CD4-positive, alpha-beta T cell (primary cell): ENCODE results near the gene EPHA5. TPM values are rescaled to one million over a fixed set of nuclear protein-coding genes. Genes with fewer than 3 reads are reported as not detected.

Experiments
- ATAC-seq: fragments of 200-7000 bp; cut with Tn5 transposase; one replicate; pipeline ENCODE4 v1.10.0; 2022; ENCODE audit warnings: mild to moderate bottlenecking; ENCODE audit not compliant: poor library complexity
- CTCF ChIA-PET: fragments of 350-600 bp; sonication (Branson Sonifier 250); formaldehyde crosslinking; loops from one replicate; lab custom pipeline; 2021; ENCODE audit warnings: antibody characterized with exemption, inconsistent platforms; lab: Charles Lee
- POLR2A ChIA-PET: fragments of 350-600 bp; sonication (Branson Sonifier 250); formaldehyde crosslinking; loops from one replicate; lab custom pipeline; 2021; ENCODE audit warnings: antibody characterized with exemption, inconsistent platforms; lab: Charles Lee
- DNase-seq, 14 experiments: peaks; one replicate each; pipeline ENCODE4 v3.0.0-alpha.2; 2013 to 2020; ENCODE audit warnings: mixed read lengths in 2 of 14
- H3K27ac ChIP-seq, 2 donors: one replicate each; pipeline versions ENCODE4 v1.5.1 to v1.7.0; 2013; ENCODE audit warnings: low read length in 2 of 2, low read depth in 1 of 2, mild to moderate bottlenecking in 1 of 2
- H3K27me3 ChIP-seq, 2 experiments: 1 replicate in 1 of 2; 2 replicates in 1 of 2; pipeline versions ENCODE4 v1.6.1 to v1.7.0; 2013; ENCODE audit warnings: low read length in 2 of 2, control low read depth in 1 of 2, mild to moderate bottlenecking in 1 of 2, moderate library complexity in 1 of 2; ENCODE audit not compliant: insufficient read depth in 2 of 2, control insufficient read depth in 1 of 2
- H3K36me3 ChIP-seq: one replicate; pipeline ENCODE4 v1.6.1; 2013; ENCODE audit warnings: low read length, control low read depth; ENCODE audit not compliant: insufficient read depth
- H3K4me1 ChIP-seq: one replicate; pipeline ENCODE4 v1.6.1; 2013; ENCODE audit warnings: low read length, control low read depth; ENCODE audit not compliant: insufficient read depth
- H3K4me3 ChIP-seq: one replicate; pipeline ENCODE4 v1.5.1; 2013; ENCODE audit warnings: mild to moderate bottlenecking, low read length, moderate library complexity
- H3K9me3 ChIP-seq, 2 experiments: 1 replicate in 1 of 2; 2 replicates in 1 of 2; pipeline versions ENCODE4 v1.6.1 to v1.7.0; 2013; ENCODE audit warnings: low read length in 2 of 2, mild to moderate bottlenecking in 2 of 2, control low read depth in 1 of 2, moderate library complexity in 1 of 2; ENCODE audit not compliant: control insufficient read depth in 1 of 2, insufficient read depth in 1 of 2
- H3K27ac Mint-ChIP-seq: one replicate; pipeline ENCODE4 v1.8.0; 2020; ENCODE audit warnings: mixed read lengths
- H3K27me3 Mint-ChIP-seq: one replicate; pipeline ENCODE4 v1.8.0; 2021; ENCODE audit warnings: mixed read lengths
- H3K36me3 Mint-ChIP-seq: one replicate; pipeline ENCODE4 v1.8.0; 2021; ENCODE audit warnings: low read depth, mixed read lengths
- H3K4me1 Mint-ChIP-seq: one replicate; pipeline ENCODE4 v1.8.0; 2021; ENCODE audit warnings: low read depth, mixed read lengths
- H3K4me3 Mint-ChIP-seq: one replicate; pipeline ENCODE4 v1.8.0; 2020; ENCODE audit warnings: mild to moderate bottlenecking, mixed read lengths
- H3K9me3 Mint-ChIP-seq: one replicate; pipeline ENCODE4 v1.8.0; 2020; ENCODE audit warnings: mixed read lengths
- CTCF ChIP-seq: fragments of 200-600 bp; IDR thresholded peaks from one replicate; pipeline ENCODE4 v1.8.0; 2022; ENCODE audit warnings: antibody characterized with exemption, mild to moderate bottlenecking
- intact Hi-C, 2 experiments: fragments of 100-400 bp; cut with DNase I in 1 of 2; cut with micrococcal nuclease in 1 of 2; formaldehyde crosslinking; loops; one replicate each; pipeline versions ENCODE4 v1.15.1 to v1.9.0; 2023 to 2025; cut with DNase I, micrococcal nuclease
- total RNA-seq, 174 experiments: library from RNA in 2 of 174; stranded (reverse) in 2 of 174; gene quantifications; one replicate each; pipeline ENCODE4 v1.2.3 and lab custom pipeline; 2021 to 2026

EPHA5 gene
- total RNA-seq, 2 experiments from 2014 or later, result not detected

GRCh38 chr4:65467068-65467680, 203.1 kb downstream of the EPHA5 start:
- H3K9me3 ChIP-seq, result peaks cover 0 to under 1% of the 10 kb centered on the region in 2 experiments
- H3K27ac Mint-ChIP-seq, result no peak overlapping the region
- no peak for TF ChIP-seq CTCF
- CTCF ChIA-PET, result no interaction called here
- H3K4me1 ChIP-seq, result no peaks in the 10 kb centered on the region
- no peaks in the 10 kb centered on the region for H3K27me3 ChIP-seq
- H3K4me3 ChIP-seq, result no peak overlapping the region
- intact Hi-C loops, result no loop called here
- no peaks in the 10 kb centered on the region for H3K36me3 ChIP-seq
- peaks cover 13% of the 10 kb centered on the region for H3K9me3 Mint-ChIP-seq
- no peak for ATAC-seq
- no peak for DNase-seq
- no peak overlapping the region for H3K27ac ChIP-seq
- POLR2A ChIA-PET, result no interaction called here
- no peak overlapping the region for H3K4me3 Mint-ChIP-seq
- no peaks in the 10 kb centered on the region for H3K36me3 Mint-ChIP-seq
- no peaks in the 10 kb centered on the region for H3K27me3 Mint-ChIP-seq
- H3K4me1 Mint-ChIP-seq, result no peaks in the 10 kb centered on the region

- Mint-ChIP-seq H3K4me3 (no peak overlapping the region), H3K9me3 (peaks cover 6% of the 10 kb centered on the region), H3K4me1 (no peaks in the 10 kb centered on the region), H3K27me3 (no peaks in the 10 kb centered on the region), H3K27ac (no peak overlapping the region), H3K36me3 (no peaks in the 10 kb centered on the region)
- H3K4me1 ChIP-seq, result no peaks in the 10 kb centered on the region
- no peak for TF ChIP-seq CTCF
- intact Hi-C loops, result no loop called here
- H3K9me3 ChIP-seq, result no peaks in the 10 kb centered on the region
- no peak overlapping the region for H3K27ac ChIP-seq
- ChIA-PET CTCF (no interaction called here), POLR2A (no interaction called here)
- no peaks in the 10 kb centered on the region for H3K36me3 ChIP-seq
- H3K4me3 ChIP-seq, result no peak overlapping the region
- ATAC-seq (no peak), DNase-seq (no peak)
- no peaks in the 10 kb centered on the region for H3K27me3 ChIP-seq
These were observed 208.5 kb downstream of the EPHA5 start for GRCh38 chr4:65461781-65462180.

GRCh38 chr4:65457011-65457410, 213.3 kb downstream of the EPHA5 start:
- peaks cover 0 to 7% of the 10 kb centered on the region in 2 experiments for H3K9me3 ChIP-seq
- no peak for DNase-seq
- Mint-ChIP-seq H3K27me3 (no peaks in the 10 kb centered on the region), H3K27ac (no peak overlapping the region), H3K9me3 (no peaks in the 10 kb centered on the region), H3K4me3 (no peak overlapping the region), H3K36me3 (no peaks in the 10 kb centered on the region), H3K4me1 (no peaks in the 10 kb centered on the region)
- CTCF ChIA-PET, result no interaction called here
- H3K36me3 ChIP-seq, result no peaks in the 10 kb centered on the region
- no peaks in the 10 kb centered on the region for H3K4me1 ChIP-seq
- no peaks in the 10 kb centered on the region for H3K27me3 ChIP-seq
- TF ChIP-seq CTCF, result no peak
- ATAC-seq, result no peak
- H3K4me3 ChIP-seq, result no peak overlapping the region
- POLR2A ChIA-PET, result no interaction called here
- intact Hi-C loops, result no loop called here
- H3K27ac ChIP-seq, result no peak overlapping the region
